ENCODE data around the gene GALNT6.

DNA sequence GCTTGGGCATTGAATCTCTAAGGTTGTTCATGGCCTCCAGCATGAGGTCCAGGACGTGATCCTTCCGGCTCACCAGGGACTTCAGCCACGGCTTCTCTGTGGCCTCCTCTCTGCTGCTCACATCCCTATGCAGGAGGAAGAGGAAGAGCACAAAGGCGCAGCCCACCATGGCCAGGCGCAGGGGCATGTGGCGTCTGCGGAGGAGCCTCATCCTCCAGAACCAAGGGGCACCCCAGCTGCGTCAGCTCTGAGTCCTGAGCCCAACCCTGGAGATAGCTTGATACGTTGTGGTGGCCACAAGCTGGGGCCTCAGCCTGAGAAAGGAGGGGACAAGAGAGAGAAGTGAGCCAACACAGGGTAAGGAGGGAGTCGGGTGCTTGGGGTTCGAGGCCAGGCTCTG is 11.6 kb downstream of the GALNT6 start:
- TF ChIP-seq CTCF (IDR thresholded peaks at IDR 0.05) (no peak), POLR2A (IDR thresholded peaks at IDR 0.05) (no peak)

All from heart left ventricle (tissue), 13 donors.